Smooth muscle cell (in vitro differentiated cells): ENCODE data around the gene TSTD2. TPM values are rescaled to one million over a fixed set of nuclear protein-coding genes. Genes with fewer than 3 reads are reported as not detected.

Source experiments
- DNase-seq: peaks from one replicate; lab custom pipeline; 2025; ENCODE audit not compliant: unreplicated experiment; lab: John Stamatoyannopoulos, UW
- H2AFZ ChIP-seq: fragments of 200-600 bp; sonication (generic); 2 replicates; pipeline ENCODE4 v1.6.0; 2016; ENCODE audit warnings: antibody characterized with exemption, low read depth, mild to moderate bottlenecking
- H3F3A ChIP-seq: fragments of 200-600 bp; sonication (generic); 2 replicates; pipeline ENCODE4 v1.6.0; 2017; ENCODE audit warnings: antibody characterized with exemption, low read depth
- H3K27ac ChIP-seq: fragments of 200-600 bp; sonication (generic); 2 replicates; pipeline ENCODE4 v1.5.1; 2016; ENCODE audit warnings: low read depth, mild to moderate bottlenecking
- H3K27me3 ChIP-seq: fragments of 200-600 bp; sonication (generic); 2 replicates; pipeline ENCODE4 v1.6.1; 2016; ENCODE audit warnings: low read depth, mild to moderate bottlenecking
- H3K36me3 ChIP-seq: fragments of 200-600 bp; sonication (generic); 2 replicates; pipeline ENCODE4 v1.5.1; 2016; ENCODE audit warnings: low read depth
- H3K4me1 ChIP-seq: fragments of 200-600 bp; sonication (generic); 2 replicates; pipeline ENCODE4 v1.5.1; 2016; ENCODE audit warnings: low read depth
- H3K4me2 ChIP-seq: fragments of 200-600 bp; sonication (generic); 2 replicates; pipeline ENCODE4 v1.6.0; 2016; ENCODE audit warnings: mild to moderate bottlenecking
- H3K4me3 ChIP-seq: fragments of 200-600 bp; sonication (generic); 2 replicates; pipeline ENCODE4 v1.5.1; 2016; ENCODE audit warnings: mild to moderate bottlenecking
- H3K79me2 ChIP-seq: fragments of 200-600 bp; sonication (generic); 2 replicates; pipeline ENCODE4 v1.6.0; 2016; ENCODE audit warnings: low read depth, mild to moderate bottlenecking
- H3K9ac ChIP-seq: fragments of 200-600 bp; sonication (generic); 2 replicates; pipeline ENCODE4 v1.6.0; 2016; ENCODE audit warnings: low read depth
- H3K9me3 ChIP-seq: fragments of 200-600 bp; sonication (generic); replicated peaks from 2 replicates; pipeline ENCODE4 v1.5.1; 2016; ENCODE audit warnings: low read depth
- H4K20me1 ChIP-seq: fragments of 200-600 bp; sonication (generic); 2 replicates; pipeline ENCODE4 v1.6.0; 2016; ENCODE audit warnings: low read depth
- WGBS: methylation state at CpG from one replicate; pipeline ENCODE4 v1.1.7; 2016; ENCODE audit warnings: low lambda C conversion rate; 5-methylcytosine and 5-hydroxymethylcytosine counted together
- polyA plus RNA-seq: library from polyadenylated mRNA; unstranded; fragments of >200 nt; fragmentation: Nextera tagmentation; extraction: Ambion mirVana; gene quantifications from 2 replicates; pipeline ENCODE4 v1.2.1, GENCODE V29; 2016
- total RNA-seq: library from RNA; depleted of rRNA; stranded (reverse); fragments of >200 nt; gene quantifications from 2 replicates; pipeline ENCODE4 v1.2.3, GENCODE V29; 2014
- TF ChIP-seq, protein P1 (sequence below): fragments of 200-600 bp; sonication (generic); IDR thresholded peaks from 2 replicates; pipeline ENCODE4 v1.5.1; 2017; ENCODE audit warnings: borderline replicate concordance, mild to moderate bottlenecking, antibody characterized with exemption; ENCODE audit not compliant: insufficient read depth, poor library complexity, severe bottlenecking

TSTD2 gene
- total and polyA plus RNA-seq, 2 experiments from 2014 or later, result 8.5 to 23.5 TPM

DNA sequence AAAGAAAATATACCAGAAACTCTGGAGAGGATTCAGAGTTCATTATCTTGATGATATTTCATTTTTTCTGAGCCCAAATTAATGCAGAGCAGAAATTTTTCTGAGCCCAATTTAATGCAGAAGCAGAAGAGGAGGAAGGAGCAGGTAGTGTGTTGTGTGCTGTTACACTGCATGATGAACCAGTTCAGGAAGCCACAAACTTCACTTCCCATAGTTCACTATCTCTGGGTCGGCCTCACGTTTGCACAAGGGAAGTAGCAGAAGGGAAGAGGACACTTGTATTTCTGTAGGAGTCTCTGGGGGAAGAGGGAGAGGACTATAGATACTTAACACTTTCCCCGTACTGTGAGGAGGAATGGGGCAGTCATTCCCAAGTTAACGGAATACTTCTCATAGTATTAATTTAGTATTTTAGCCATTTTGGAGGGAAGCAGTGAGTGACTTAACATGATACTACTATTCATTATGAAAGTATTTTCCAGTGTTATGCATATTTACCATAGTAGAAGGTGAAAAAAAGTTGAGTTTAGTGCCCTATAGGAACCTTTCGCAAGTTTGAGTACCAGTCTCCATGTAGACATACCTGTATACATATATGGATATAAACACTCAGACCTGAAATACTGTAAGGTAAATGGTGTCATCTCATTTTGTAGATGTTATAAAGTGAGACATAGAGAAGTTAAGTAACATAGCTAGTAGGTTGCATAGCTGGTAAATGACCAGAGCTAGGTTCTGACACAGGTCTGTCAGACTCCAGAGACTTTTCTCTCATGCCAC lies 33.9 kb upstream of the TSTD2 start:
- Histone ChIP-seq H3K4me2 (no peak overlapping the region), H3K9me3 (no peaks in the 10 kb centered on the region), H3K79me2 (no peaks in the 10 kb centered on the region), H3K27ac (no peak overlapping the region), H3K27me3 (no peaks in the 10 kb centered on the region), H3K36me3 (peaks cover 56% of the 10 kb centered on the region), H3K4me3 (no peak overlapping the region), H2AFZ (no peak overlapping the region), H3F3A (no peaks in the 10 kb centered on the region), H3K9ac (no peak overlapping the region), H4K20me1 (peaks cover 4% of the 10 kb centered on the region), H3K4me1 (no peaks in the 10 kb centered on the region)
- TF ChIP-seq, protein P1, sequence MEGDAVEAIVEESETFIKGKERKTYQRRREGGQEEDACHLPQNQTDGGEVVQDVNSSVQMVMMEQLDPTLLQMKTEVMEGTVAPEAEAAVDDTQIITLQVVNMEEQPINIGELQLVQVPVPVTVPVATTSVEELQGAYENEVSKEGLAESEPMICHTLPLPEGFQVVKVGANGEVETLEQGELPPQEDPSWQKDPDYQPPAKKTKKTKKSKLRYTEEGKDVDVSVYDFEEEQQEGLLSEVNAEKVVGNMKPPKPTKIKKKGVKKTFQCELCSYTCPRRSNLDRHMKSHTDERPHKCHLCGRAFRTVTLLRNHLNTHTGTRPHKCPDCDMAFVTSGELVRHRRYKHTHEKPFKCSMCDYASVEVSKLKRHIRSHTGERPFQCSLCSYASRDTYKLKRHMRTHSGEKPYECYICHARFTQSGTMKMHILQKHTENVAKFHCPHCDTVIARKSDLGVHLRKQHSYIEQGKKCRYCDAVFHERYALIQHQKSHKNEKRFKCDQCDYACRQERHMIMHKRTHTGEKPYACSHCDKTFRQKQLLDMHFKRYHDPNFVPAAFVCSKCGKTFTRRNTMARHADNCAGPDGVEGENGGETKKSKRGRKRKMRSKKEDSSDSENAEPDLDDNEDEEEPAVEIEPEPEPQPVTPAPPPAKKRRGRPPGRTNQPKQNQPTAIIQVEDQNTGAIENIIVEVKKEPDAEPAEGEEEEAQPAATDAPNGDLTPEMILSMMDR, result no peak
- DNase-seq, result no peak
- WGBS, result 97% methylated on average over 5 of the region's 5 CpGs

DNA sequence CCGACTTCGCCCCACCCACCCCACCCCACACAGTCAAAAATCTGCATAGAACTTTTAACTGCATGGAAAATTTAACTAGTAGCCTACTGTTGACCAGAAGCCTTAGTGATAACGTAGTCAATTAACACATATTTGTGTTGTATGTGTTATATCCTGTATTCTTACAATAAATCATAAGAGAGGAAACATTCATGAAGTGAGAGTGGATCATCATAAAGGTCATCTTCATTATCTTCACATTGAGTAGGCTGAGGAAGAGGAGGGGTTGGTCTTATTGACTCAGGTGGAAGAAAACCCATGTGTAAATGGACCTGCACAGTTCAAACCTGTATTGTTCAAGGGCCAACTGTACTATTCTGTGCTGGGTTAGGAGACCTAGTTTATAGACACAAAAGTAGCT lies 32.6 kb upstream of the TSTD2 start:
- H3K4me1 ChIP-seq, result no peaks in the 10 kb centered on the region
- WGBS, result 100% methylated on average over 3 of the region's 3 CpGs
- no peak overlapping the region for H3K4me3 ChIP-seq
- no peak overlapping the region for H3K4me2 ChIP-seq
- no peak overlapping the region for H2AFZ ChIP-seq
- no peaks in the 10 kb centered on the region for H4K20me1 ChIP-seq
- TF ChIP-seq, protein P1, result no peak
- H3K27ac ChIP-seq, result no peak overlapping the region
- no peaks in the 10 kb centered on the region for H3K79me2 ChIP-seq
- H3F3A ChIP-seq, result no peaks in the 10 kb centered on the region
- no peaks in the 10 kb centered on the region for H3K9me3 ChIP-seq
- no peak for DNase-seq
- no peaks in the 10 kb centered on the region for H3K27me3 ChIP-seq
- H3K9ac ChIP-seq, result no peak overlapping the region
- H3K36me3 ChIP-seq, result peaks cover 45% of the 10 kb centered on the region

DNA sequence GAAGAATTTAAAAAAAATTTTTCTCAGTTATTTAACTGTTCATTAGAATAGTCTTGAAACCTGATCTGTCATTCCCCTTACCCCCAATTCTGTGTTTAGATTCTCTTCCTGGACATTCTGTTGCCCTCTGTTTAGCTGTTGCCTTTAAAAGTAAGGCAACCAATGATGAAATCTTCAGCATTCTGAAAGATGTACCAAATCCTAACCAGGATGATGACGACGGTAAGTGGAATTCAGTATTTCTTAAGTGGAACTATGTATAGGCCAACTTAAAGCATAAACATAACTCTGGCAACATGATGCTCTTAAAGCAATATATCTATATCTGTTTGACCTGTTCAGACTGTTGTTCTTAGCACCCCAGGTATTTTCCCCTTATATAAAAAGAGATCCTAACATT lies 27.7 kb upstream of the TSTD2 start:
- H3F3A ChIP-seq, result no peaks in the 10 kb centered on the region
- no peak overlapping the region for H2AFZ ChIP-seq
- 88% methylated on average over 2 of the region's 2 CpGs for WGBS
- DNase-seq, result no peak
- TF ChIP-seq, protein P1, result no peak
- H3K4me2 ChIP-seq, result no peak overlapping the region
- H3K27me3 ChIP-seq, result no peaks in the 10 kb centered on the region
- no peaks in the 10 kb centered on the region for H3K79me2 ChIP-seq
- peaks cover 47% of the 10 kb centered on the region for H3K36me3 ChIP-seq
- H4K20me1 ChIP-seq, result no peaks in the 10 kb centered on the region
- no peaks in the 10 kb centered on the region for H3K9me3 ChIP-seq
- no peak overlapping the region for H3K4me3 ChIP-seq
- H3K4me1 ChIP-seq, result no peaks in the 10 kb centered on the region
- H3K27ac ChIP-seq, result no peak overlapping the region
- H3K9ac ChIP-seq, result no peak overlapping the region

DNA sequence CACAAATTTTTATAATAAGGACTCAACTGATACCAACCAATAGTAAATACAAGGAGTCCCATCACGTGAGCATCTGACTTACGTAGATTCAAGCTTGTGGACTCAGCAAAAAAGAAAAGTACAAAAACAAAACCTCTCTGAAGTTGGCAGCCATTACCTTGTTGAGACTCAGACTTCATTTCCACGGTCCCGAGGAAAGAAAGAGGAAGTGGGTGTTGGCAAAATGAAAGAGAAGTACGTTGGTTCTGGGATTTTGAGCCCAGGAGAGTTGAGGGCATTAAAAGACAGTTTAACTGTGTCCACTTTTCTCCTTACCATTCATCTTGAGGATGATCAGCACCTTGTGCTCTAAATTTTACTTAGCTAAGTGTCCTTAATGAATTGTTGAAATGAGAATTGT lies 27.2 kb upstream of the TSTD2 start:
- no peak overlapping the region for H3K27ac ChIP-seq
- H3K4me1 ChIP-seq, result no peaks in the 10 kb centered on the region

More for the DNA sequence above, 27.2 kb upstream of the TSTD2 start:
- Histone ChIP-seq H2AFZ (no peak overlapping the region), H3F3A (no peaks in the 10 kb centered on the region), H3K4me2 (no peak overlapping the region), H3K79me2 (no peaks in the 10 kb centered on the region), H3K36me3 (peaks cover 51% of the 10 kb centered on the region), H3K4me3 (no peak overlapping the region), H4K20me1 (no peaks in the 10 kb centered on the region), H3K27me3 (no peaks in the 10 kb centered on the region), H3K9me3 (no peaks in the 10 kb centered on the region), H3K9ac (no peak overlapping the region)
- 96% methylated on average over 5 of the region's 5 CpGs for WGBS
- no peak for DNase-seq
- TF ChIP-seq, protein P1, result no peak
